Suppressor macrophage treated with lipopolysaccharide for 1 hour (primary cell): Measurements from ENCODE around the gene KIF17.

Source experiments
- DNase-seq, 3 donors: peaks; one replicate each; pipeline ENCODE4 v3.0.0-alpha.2; 2020 to 2022

KIF17 gene

DNA sequence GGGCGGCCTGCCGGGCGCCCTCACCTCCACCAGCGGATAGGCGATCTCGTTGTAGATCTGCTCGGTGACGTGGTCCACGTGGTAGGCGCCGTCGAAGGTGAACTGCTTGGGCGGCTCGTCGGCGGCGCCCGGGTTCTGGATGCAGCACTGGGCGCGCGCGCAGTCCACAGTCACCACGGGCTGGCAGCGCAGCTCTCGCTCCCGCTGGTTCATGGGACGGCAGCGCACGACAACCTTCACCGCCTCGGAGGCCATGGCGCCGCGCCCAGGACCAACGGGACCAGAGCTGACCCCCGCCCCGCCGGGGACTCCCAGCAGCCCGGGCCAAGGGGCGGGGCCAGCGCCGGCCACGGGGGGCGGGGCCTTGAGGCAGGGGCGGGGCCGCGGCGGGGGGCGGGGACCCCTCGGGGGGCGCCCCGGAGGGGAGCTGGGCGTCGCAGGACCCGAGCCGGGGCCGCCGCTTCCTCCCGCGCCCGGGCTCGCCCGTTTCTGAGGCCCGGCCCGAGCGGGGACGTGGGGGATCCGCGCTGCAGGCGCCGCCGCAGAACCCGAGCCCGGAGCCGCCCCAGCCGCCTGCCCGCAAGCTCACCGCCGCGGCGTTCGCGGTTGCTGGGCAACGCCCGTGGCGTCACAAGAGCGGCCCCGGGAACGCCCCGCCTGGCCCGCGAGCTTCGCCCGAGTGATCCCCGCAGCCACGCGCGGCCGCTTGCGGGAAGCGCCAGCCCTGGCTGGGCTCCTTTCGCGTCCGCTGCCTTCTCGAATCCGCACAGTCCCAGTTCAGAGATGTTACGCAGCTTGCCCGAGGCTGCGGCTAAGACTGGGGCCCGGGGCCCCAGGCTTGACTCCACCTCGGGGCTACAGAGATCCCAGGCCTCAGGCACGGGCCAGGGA, at the start of gene KIF17:
Gene KIF17, minus strand, starts transcription at position 556 of the 891 bp plus-strand sequence. Its CDS starts 301 bp downstream, at position 255.
- peak; percentile 82 to 94 (median 88) for DNase-seq

DNA sequence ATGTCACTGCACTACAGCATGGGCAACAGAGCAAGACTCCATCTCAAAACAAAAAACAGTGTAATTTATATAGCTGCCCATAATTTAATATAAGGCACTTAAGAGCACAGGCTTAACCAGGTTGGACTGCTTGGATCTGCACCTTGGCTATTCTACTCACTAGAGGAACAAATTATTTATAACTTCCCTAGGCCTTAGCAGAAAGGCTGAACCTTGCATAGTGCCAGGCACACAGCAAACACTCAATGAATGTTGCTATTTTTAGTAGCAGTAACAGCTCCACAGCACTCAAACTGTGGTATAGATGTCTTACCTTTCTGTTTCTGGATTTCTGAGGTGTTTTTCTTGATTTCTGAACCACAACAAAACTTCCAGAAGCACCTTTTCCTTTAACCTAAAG, 49.5 kb upstream of the KIF17 start:
- no peak for DNase-seq

DNA sequence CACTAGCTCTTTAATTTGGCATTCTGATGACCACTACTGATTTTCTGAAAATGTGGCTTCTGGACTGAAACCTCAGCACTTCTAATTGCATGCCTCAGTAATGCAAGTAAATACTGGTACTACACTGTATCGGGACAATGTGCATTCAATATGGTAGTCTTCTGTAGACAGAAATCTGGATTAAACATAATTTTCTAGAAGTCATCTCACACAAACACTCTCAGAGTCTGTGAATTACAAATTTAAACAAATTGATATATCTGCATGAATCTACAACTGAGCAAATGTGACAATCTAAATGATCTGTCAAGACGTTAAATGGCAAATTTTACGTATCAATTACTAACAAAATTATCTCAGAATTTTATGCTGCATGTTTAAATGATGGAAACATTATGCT, 45.6 kb upstream of the KIF17 start:
- no peak for DNase-seq

DNA sequence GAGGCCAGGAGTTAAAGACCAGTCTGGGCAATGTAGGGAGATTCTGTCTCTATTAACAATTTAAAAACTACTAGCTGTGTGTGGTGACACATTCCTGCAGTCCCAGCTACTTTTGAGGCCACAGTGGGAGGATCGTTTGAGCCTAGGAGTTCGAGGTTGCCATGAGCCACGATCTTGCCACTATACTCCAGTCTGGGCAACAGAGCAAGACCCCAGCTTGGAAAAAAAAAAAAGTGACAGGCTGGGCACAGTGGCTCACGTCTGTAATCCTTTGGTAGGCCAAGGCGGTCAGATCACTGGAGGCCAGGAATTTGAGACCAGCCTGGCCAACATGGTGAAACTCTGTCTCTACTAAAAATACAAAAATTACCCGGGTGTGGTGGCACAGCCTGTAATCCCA, 42.5 kb upstream of the KIF17 start:
- DNase-seq: no peak

DNA sequence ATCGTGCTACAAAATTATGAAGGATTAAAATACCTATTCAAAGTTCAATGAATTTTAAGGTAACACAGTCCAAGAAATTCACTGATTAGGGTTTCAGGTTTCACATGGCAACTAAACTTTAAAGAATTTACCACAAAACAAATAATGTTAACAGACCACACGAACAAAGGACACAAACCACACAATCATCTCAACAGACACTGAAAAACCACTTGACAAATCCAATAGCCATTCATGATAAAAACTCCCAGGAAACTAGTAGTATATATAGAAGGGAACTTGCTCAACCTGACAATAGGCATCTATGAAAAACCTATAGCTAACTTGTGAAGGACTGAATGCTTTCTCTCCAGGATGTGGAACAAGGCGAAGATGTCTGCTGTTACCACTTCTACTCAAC, 35.8 kb upstream of the KIF17 start:
- no peak for DNase-seq

DNA sequence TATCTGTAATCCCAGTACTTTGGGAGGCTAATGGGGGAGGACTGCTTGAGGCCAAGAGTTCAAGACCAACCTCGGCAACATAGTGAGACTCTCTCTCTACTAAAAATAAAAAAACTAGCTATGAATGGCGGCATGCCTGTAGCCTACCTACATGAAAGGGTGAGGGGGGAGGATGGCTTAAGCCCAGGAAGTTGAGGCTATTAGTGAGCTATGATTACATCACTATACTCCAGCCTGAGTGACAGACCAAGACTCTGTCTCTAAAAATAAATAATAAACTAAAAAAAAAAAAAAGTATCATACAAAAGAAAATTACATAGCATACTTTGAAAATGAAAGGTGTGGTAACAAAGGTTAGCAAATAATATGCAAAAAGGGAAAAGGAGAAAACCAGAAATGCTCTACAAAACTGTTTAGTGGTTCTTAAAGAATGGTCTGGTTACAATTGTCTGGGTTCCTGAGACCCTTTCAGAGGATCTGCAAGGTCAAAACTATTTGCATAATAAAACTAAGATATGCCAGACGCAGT, 33.7 kb upstream of the KIF17 start:
- no peak for DNase-seq

DNA sequence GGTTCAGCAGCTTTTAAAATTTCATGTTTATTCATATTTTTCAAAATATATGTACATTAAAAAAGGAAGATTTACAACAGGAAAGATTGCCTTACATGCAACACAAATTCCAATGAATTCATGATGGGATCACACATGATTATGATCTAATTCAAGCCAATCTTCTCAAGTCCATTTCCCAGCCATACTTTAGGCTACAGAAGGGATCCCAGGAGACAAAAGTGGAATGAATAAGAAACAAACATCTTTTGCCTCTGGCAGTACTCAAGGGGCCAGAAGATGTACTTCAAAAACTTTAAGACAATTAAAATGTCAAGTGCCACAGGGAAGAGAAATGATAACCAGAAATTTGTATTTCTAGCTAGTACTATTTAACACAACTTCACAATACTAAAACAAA, 24.9 kb upstream of the KIF17 start:
- DNase-seq: no peak

DNA sequence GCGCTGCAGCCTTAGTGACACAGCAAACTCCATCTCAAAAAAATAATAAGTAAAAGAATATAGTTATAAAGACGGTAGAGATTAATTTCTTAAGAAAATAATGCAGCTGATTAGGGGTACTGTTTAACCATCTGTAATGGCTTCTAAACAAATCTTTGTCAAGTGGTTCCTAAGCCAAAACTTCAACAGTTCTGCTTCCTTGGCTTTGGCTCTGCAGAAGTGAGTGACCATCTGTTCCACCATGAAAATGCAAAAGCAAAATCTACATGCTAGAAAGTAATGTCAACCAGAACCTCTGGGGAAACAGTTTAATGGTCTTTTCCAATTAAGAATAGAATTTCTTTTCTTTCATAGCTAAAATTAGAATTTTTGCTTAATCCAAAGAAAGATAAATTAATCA, 23.0 kb upstream of the KIF17 start:
- no peak for DNase-seq

DNA sequence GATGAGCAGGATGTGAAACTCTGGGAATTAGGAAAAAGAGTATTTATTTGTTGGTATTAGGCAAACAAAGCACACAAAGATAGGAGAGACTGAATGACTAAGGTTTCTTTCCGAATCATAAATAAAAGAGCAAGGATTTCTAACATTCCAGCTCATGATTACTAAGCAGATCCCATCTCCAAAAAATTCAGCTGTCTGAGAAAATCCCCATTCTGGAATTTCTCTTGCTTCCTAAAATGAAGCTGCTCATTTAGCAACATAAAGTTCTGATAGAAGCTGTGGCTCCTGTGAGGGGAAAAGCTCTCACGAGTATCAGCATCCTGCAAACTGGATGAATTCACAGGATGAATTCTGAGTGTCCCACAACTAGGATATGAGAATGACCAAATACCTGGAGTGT, 21.4 kb upstream of the KIF17 start:
- DNase-seq: no peak

DNA sequence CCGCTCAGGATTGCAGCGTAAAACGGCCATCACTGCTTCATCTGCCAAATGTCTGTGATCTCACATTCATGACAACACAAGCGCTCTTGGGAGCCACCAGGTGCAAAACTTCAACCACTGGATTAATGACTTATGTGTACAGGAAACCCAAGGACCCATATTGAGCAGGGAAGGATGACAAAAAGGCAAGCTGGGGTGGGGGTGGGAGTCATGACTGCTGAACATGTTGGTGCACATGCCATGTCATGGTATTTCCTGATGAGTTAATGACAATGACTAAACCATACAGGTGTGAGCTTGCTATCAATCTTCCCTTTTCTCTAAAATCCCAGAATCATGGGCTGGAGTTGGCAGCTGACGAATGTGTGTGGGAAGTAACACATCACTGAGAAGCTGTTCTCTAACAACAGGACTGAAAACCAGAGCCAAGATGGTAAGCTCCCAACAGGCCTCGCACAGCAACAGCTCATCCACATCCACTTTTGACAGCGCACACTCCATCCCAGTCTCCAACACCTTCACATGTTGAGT, 17.8 kb upstream of the KIF17 start:
- DNase-seq: no peak

DNA sequence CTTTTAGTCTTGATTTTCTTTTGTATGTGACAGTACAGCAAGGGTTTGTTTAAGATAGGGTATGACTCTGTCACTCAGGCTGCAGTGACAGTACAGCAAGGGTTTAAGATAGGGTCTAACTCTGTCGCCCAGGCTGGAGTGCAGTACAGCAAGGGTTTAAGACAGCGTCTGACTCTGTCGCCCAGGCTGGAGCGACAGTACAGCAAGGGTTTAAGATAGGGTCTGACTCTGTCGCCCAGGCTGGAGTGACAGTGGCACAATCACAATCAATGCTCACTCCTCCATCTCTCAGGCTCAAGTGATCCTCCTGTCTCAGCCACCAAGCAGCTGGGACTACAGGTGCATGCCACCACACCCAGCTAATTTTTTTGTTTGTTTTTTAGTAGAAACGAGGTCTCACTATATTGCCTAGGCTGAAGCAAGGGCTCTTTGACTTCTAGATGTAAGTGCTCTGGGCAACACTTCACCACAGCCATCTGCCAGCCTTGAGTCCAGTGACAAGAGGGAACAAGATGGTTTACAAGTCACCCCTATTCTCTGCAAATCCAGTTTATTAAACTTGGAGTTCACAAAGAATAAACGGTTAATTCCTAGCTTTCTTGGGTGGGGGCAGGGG, 15.7 kb upstream of the KIF17 start:
- DNase-seq: no peak

DNA sequence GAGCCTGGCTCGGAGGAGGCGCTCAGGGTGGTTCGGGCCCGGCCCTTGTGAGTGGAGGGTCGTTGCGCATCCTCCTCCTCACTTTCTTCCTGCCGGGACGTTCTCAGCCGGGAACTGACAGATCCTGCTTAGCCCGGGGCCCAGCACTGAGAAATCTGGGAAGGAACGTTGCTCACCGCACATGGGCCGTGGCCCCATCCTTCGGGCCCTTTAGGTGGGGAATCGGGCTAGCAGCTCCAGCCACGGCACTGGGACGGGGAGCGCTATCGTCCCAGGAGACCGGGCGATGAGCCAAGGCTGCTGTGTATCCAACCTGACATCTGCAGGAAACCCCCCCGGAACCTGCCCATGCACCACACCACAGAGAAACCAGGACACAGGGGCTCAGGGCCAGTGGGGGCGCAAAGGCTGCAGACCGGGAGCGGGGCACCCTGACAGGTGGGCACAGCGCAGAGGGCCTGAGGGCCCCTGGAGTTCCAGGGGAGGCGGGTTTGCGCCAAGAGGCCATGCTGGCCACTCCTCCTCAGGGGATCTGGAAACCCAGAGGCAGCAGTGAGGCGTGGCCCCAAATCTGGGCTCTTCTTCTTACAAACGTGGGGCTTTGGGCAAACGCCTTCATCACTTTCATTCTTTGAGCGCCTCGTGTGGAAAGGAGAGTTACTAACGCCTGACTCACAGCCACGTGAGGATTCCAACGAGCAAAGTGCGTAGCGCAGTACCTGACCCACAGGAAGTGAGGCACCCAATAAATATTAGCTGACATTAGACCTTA, 15.0 kb upstream of the KIF17 start, which contains the start of gene SH2D5:
Gene SH2D5, minus strand, starts transcription at position 116 of the 772 bp plus-strand sequence. CDS start 4,659 bp downstream, outside the sequence.
- peak; percentile 90 to 93 (median 91) for DNase-seq

DNA sequence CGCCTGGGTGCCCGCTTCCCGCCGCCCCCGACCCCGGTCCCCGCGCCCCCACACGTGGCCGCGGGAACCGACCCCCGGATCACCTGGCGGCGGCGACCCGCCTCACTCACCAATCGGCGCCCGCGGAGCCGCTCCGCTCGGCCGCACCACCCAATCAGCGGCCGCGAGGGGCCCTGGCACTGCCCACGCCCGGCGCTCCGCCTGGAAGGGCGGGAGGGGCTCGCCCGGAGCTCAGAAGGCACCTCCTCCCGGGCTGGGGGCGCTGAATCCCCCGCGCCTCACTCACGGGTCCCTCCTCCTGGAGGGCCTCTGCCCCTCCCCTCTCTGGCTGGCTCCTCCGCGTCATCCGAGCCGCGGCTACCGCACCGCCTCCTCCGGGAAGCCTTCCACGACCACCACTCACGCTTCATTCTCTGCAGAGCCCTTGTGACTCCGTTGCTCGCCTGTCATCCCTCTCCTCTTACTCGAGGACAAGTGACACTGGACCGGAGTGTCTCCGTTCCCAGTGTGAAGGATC, 14.3 kb upstream of the KIF17 start:
- DNase-seq: peak; percentile 39 to 74 (median 53)

DNA sequence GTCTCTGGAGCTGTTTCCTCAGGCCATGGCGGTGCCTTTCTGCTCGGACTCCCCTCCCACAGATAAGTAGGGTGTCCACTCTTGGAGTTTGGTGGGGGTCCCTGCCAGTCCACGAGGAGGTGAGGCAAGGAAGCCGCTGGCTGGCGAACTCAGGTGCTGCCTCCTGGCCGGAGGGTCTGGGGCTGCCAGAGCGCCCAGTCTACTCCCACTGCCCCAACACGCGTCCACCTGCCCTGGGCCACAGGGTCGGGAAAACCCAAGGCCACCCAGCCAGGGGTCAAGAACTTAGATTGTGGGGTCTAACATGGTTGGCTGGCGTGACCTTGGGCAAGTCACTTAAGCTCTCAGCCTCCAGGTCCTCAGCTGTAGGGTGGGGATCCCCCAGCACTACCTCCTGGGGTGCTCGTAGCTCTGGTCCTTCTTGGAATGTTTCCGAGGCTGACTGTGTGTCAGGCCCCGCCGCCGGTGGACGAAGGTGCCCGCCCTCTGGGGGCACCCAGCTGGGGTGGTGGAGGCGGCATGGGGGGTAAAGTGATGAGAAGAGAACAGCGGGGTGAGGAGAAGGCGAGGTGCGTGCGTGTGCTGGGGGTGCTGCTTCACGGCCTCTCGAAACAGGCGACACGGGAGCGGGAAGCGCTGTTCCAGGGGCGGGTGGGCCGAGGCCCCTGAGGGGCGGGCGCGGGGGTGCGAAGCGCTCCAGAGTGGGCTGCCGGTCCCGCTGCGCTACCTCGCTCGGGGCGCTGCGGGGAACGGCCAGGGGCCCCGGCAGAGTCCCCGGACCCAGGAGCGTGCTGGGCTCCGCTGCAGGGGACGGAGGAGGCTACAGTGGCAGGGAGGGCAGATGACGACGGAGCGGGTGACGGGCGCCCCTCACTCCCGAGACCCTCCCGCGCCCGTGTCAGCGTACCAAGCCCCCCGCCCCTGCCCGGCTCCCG, 13.5 kb upstream of the KIF17 start:
- peak in 2 of 3 donors; percentile 5 to 24 for DNase-seq

DNA sequence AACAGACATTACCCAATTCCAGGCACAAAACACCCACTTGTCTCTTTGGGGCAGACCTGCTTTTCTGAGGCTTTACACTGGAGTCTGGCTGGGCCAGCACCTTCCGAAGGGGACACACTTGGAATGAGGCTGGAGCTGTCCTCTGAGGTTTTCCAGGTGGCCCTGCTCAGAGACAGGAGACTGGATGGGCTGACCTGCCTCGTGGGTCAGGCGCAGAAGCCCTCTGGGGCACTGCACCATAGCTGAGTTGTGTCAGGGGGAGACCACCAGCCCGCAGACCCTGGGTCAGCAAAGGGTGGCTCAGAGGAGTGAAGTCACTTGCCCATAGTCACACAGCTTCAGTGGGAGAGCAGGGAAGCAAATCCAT, 12.9 kb upstream of the KIF17 start:
- no peak for DNase-seq

DNA sequence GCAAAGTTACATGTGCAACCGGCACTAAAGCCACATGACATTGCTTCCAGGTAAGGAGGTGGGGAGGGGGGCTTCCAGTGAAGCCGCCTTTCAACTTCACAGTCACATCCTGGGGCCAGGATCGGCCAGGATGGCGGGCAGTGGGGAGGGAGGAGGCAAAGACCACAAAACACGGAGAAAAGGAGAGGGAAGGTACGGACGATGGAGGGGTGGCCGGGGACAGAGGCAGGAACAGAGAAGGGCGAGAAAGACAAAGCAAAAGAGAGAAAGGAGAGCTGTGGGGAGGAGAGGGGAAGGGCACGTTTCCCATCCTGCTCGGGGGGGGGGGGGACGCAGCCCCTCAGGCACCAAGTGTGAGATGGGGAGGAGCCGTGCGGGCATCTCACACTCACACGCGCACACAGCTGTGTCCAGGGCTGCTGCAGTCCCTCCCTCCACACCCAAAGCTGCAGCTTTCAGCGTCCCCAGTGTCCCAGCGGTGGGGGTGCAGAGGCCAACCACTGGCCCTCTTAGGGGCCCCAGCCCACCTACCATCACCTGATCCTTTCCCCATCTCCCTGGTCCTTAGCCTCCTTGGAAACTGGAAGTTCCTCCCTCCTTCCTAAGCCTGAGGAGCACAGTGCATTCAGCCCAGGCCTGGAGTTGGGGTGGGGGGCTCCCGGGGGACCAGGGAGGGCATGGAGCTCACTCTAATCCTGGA, 12.3 kb upstream of the KIF17 start:
- DNase-seq: no peak

DNA sequence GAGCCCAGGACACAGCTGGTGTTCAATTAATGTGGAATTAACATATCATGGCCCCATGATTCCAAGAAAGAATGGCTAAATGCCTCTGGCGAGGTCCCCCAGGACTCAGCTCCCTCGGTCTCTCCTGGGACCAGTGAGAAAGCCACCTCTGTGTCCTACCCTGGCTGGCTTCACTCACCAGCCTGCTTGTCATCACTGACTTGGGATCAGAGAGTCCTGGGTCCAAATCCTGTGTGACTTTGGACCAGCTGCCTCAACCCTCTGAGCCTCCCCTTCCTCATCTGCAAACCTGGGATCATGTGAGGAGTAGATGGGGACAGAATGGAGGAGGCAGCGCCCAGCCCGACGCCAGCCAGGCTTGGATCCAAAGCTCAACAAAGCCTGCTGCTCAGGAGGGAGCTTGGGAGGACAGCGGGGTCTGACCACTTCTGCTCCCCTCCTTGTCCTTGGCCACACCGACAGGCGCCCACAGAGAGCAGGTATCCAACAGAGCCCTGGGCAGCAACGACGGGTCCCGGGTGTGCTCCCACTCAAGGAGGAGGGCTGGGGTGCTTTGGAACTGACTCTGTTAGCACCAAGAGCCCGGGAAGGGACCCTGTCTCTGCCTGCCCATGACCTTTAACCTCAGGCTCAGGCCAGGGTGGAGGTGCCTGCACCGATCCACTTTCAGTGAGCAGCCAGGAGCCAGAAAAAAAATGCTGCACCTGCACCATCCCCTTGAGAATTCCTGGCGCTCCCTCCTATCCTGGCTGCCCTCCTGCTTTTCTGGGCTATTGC, 11.5 kb upstream of the KIF17 start:
- DNase-seq: no peak

DNA sequence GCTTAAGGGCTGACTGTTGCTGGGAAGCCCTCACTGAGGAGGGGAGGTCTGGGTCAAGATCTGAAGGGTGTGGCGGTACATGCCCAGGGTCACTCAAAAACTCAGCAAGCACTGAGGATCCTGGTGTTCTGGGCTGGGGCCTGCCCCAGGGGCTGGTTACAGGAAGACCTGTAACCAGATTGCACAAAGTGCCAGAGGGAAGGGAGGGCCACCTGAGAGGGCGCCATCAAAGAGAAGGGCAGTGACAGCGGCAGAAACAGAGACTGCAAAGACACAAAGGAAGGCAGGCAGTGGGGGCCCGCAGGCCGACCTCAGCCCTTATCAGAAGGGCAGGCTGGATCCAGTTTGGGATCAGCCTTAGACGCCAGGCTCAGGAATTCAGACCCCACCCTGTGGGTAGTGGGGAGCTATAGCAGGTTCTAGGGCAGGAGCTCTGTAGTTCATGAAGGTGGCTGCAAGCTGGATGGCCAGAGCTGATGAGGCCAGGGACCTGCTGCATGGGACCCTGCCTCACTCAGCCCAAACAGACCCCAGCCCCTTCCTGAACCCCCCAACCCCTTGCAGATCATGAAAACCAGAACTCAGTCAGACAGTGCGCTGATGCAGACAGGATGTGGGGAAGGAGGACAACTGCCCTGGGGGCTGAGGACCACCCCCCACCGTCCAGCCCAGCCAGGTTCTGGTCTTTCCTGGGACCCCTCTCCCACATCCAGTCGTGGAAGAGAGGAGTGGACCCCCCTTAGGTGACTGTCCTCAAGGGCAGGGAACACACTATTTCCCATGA, 10.8 kb upstream of the KIF17 start:
- no peak for DNase-seq

DNA sequence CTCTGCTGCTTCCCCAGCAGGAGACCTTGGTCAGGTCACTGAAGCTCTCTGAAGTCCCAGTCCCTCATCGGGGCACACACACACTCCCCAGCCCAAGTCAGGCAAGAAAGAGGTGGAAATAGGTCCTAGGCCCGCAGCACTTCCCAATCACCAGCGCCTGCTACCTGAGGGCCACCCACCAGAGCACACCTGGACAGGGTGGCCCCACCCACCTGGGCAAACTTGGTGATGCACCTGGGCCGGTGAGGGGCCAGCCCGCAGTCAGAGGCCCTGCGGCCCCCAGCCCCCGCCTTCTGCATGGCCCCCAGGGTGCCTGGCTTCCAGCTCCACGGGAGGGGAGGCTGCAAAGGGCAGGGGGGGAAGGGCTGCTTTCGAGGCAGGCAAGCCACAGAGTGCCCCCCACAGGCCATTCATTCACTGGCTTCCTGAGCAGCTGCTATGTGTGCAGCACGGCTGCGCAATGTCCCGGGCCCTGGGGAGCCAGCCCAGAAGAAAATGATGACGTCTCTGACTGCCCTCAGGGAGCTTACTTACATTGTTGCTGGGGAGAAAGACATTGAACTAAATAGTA, 10.0 kb upstream of the KIF17 start:
- DNase-seq: peak in 2 of 3 donors; percentile 8 to 34
